ENCODE measurements around the gene IL15. TPM values are rescaled to one million over a fixed set of nuclear protein-coding genes. Genes with fewer than 3 reads are reported as not detected.
"Not testable (repeated sequence)": the region's sequence is repeated elsewhere in the genome, so short reads cannot be mapped to it uniquely, and the experiment has no call there.

The IL15 gene
- total RNA-seq, 1 experiment from 2014 or later: 27.4 TPM

- in situ Hi-C loops (cut with HindIII; ENCODE audit: low pct_unique_long_range_greater_than_20kb, low sequenced_read_pairs): no loop called here
- DNase-seq (ENCODE audit: low read depth): no peak
Observed at GRCh38 chr4:141686146-141686775, 49.9 kb downstream of the IL15 start.

- in situ Hi-C loops (cut with HindIII; ENCODE audit: low pct_unique_long_range_greater_than_20kb, low sequenced_read_pairs): no loop called here
- DNase-seq (ENCODE audit: low read depth): no peak
Observed at GRCh38 chr4:141686879-141687278, 50.5 kb downstream of the IL15 start.

GRCh38 chr4:141689726-141690296 lies 53.4 kb downstream of the IL15 start:
- in situ Hi-C loops (cut with HindIII; ENCODE audit: low pct_unique_long_range_greater_than_20kb, low sequenced_read_pairs); DNase-seq (ENCODE audit: low read depth): not testable (repeated sequence)

DNA sequence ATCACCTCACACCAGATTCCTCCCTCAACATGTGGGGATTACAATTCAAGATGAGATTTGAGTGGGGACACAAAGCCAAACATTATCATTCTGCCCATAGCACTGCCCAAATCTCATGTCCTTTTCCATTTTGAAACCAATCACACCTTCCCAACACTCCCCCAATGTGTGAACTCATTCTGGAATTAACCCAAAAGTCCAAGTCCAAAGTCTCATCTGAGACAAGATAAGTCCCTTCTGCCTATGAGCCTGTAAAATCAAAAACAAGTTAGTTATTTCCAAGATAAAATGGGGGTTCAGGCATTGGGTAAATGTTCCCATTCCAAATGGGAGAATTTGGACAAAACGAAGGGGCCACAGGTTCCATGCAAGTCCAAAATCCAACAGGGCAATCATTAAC lies 54.9 kb downstream of the IL15 start:
- in situ Hi-C loops (cut with HindIII; ENCODE audit: low pct_unique_long_range_greater_than_20kb, low sequenced_read_pairs); DNase-seq (ENCODE audit: low read depth): not testable (repeated sequence)

DNA sequence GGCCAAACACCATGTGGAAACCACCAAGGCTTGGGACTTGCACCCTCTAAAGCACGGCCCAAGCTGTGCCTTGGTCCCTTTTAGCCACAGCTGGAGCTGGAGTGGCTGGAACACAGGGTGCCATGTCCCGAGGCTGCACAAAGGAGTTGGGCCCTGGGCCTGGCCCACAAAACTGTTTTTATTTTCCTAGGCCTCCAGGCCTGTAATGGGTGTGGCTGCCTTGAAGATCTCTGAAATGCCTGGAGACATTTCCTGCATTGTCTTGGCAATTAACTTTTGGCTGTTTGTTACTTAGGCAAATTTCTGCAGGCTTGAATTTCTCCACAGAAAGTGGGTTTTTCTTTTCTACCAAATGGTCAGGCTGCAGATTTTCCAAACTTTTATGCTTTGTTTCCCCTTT lies 55.7 kb downstream of the IL15 start:
- in situ Hi-C loops (cut with HindIII; ENCODE audit: low pct_unique_long_range_greater_than_20kb, low sequenced_read_pairs): no loop called here
- no peak for DNase-seq (ENCODE audit: low read depth)

DNA sequence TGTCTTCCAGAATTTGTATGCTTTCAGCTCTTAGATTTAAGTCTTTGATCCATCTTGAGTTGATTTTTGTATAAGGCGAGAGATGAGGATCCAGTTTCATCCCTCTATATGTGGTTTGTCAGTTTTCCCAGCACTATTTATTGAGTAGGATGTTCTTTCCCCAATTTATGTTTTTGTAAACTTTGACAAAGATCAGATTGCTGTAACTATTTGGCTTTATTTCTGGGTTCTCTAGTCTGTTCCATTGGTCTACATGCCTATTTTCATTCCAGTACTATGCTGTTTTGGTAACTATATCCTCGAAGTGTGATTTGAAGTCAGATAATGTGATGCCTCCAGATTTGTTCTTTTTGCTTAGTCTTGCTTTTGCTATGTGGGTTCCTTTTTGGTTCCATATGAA lies 60.7 kb downstream of the IL15 start:
- no peak for DNase-seq (ENCODE audit: low read depth)
- in situ Hi-C loops (cut with HindIII; ENCODE audit: low pct_unique_long_range_greater_than_20kb, low sequenced_read_pairs): no loop called here

DNA sequence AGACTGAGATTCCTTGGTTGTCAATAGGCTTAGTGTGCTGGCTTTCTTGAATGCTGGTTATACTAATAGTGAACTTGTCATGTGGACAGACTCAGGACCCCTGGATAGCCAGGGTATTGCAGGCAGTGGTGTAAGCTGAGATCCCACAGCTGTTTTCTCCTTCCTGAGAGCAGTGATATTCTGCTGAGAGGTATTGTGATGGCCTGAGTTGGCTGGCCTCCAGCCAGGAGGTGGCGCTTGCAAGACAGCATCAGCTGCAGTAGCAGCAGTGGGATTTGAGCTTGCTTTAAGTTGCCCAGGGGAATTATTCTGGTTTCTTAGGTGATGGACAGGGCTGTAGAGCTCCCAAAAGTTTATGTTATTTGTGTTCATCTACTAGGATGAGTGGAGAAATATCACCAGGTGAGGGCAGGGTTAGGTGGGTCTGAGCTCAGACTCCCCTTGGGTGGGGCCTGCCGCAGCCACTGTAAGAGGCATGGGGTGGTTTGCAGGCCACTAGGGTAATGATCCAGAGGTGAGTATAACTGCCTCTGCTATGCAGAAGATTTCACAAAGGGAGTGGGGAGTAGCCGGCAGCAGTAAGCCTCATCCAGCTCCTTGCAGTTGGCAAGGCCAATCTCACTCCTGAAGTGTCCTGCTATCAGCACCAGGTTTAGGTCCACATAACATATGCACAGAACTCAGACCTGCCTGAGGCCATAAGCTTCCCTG lies 66.2 kb downstream of the IL15 start:
- in situ Hi-C loops (cut with HindIII; ENCODE audit: low pct_unique_long_range_greater_than_20kb, low sequenced_read_pairs): no loop called here
- no peak for DNase-seq (ENCODE audit: low read depth)

GRCh38 chr4:141703497-141703896 lies 67.1 kb downstream of the IL15 start:
- no peak for DNase-seq (ENCODE audit: low read depth)
- in situ Hi-C loops (cut with HindIII; ENCODE audit: low pct_unique_long_range_greater_than_20kb, low sequenced_read_pairs): no loop called here

- no peak for DNase-seq (ENCODE audit: low read depth)
- in situ Hi-C loops (cut with HindIII; ENCODE audit: low pct_unique_long_range_greater_than_20kb, low sequenced_read_pairs): no loop called here
Observed at GRCh38 chr4:141705048-141705746, 68.8 kb downstream of the IL15 start.

DNA sequence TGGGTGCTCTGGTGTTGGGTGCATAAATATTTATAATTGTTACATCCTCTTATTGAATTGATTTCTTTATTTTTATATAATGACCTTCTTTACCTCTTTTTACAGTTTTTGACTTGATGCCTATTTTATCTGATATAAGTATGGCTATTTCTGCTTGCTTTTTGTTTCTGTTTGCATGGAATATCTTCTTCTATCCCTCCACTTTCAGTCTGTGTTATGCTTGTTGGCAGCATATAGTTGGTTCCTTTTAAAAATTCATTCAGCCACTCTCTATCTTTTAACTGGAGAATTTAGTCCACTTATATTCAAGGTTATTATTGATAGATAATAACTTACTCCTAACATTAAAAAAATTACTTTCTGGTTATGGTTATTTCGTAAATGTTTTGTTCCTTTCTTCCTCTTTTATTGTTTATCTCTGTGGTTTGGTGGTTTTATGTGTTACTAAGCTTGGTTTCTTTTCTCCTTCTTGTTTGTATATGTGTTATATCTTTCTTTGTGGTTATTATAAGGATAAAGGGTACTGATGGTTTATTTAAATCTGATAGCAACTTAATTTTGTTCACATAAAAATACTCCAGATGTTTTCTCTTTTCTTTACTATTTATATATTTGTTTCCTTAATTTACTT lies 69.5 kb downstream of the IL15 start:
- in situ Hi-C loops (cut with HindIII; ENCODE audit: low pct_unique_long_range_greater_than_20kb, low sequenced_read_pairs): no loop called here
- DNase-seq (ENCODE audit: low read depth): no peak

GRCh38 chr4:141706445-141706844 lies 70.1 kb downstream of the IL15 start:
- DNase-seq (ENCODE audit: low read depth): no peak
- in situ Hi-C loops (cut with HindIII; ENCODE audit: low pct_unique_long_range_greater_than_20kb, low sequenced_read_pairs): no loop called here

GRCh38 chr4:141711211-141711610 lies 74.8 kb downstream of the IL15 start:
- no peak for DNase-seq (ENCODE audit: low read depth)

DNA sequence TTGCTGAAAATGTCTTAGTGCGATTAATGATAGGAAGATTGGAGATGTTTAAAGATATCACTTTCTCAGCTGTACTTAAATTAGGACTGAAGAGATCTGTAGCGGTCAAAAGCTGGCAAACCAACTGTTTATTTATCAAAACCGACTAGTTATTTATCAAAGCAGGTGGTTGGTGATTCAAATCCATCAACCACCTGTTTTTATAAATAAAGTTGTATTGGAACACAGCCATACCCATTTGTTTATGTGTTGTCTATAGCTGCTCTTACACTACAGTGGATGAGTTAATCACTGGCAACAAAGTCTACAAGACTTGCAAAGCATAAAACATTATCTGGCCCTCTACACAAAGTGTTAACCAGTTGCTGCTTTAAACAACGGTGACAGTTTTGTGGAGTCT lies 76.8 kb downstream of the IL15 start:
- no peak for DNase-seq (ENCODE audit: low read depth)
- in situ Hi-C loops (cut with HindIII; ENCODE audit: low pct_unique_long_range_greater_than_20kb, low sequenced_read_pairs): no loop called here

More at GRCh38 chr4:141711211-141711610, 74.8 kb downstream of the IL15 start:
- in situ Hi-C loops (cut with HindIII; ENCODE audit: low pct_unique_long_range_greater_than_20kb, low sequenced_read_pairs): no loop called here

- peak; percentile 50 for DNase-seq (ENCODE audit: low read depth)
- in situ Hi-C loops (cut with HindIII; ENCODE audit: low pct_unique_long_range_greater_than_20kb, low sequenced_read_pairs): no loop called here
Observed at GRCh38 chr4:141713771-141714445, 77.5 kb downstream of the IL15 start.

DNA sequence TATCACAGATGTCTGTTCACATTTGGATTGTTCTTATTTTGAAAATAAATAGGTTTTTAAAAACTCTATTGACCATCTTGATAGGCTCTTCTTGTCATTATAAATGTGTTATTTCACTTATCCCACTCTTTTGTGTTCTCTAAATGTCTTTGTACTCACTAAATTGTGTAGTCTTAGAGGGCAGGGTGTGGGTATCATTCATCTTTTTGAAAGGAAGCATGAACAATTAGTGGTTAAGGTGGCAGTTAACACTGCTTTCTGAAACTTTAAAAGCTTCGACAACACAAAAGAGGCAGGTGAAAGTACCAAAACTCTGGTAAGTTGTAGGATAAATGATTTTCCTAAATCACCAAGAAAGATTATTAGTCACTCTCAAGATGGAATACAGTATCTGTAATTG lies 83.2 kb downstream of the IL15 start:
- in situ Hi-C loops (cut with HindIII; ENCODE audit: low pct_unique_long_range_greater_than_20kb, low sequenced_read_pairs): no loop called here
- no peak for DNase-seq (ENCODE audit: low read depth)

- in situ Hi-C loops (cut with HindIII; ENCODE audit: low pct_unique_long_range_greater_than_20kb, low sequenced_read_pairs): no loop called here
- DNase-seq (ENCODE audit: low read depth): no peak
Observed at GRCh38 chr4:141721174-141721573, 84.8 kb downstream of the IL15 start.

DNA sequence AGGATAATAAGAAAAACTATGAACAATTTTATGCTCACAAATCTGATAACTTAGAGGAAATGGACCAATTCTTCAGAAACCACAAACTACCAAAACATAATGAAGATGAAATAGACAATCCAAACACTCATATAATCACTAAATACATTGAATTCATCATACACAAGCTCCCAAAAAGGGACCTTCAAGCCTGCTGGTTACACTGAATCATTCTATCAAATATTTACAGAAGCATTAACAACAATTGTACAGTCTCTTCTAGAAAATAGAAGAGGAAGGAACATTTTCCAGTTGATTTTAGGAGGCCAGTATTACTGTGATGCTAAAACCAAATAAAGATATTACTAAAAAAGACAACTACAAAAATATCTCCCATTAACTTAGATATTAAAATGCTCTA lies 88.3 kb downstream of the IL15 start:
- in situ Hi-C loops (cut with HindIII; ENCODE audit: low pct_unique_long_range_greater_than_20kb, low sequenced_read_pairs): no loop called here
- no peak for DNase-seq (ENCODE audit: low read depth)

- in situ Hi-C loops (cut with HindIII; ENCODE audit: low pct_unique_long_range_greater_than_20kb, low sequenced_read_pairs): no loop called here
Observed at GRCh38 chr4:141727420-141727819, 91.0 kb downstream of the IL15 start.

More at GRCh38 chr4:141727420-141727819, 91.0 kb downstream of the IL15 start:
- no peak for DNase-seq (ENCODE audit: low read depth)
